Measurements from ENCODE around the gene FOXP4.

FOXP4 gene

DNA sequence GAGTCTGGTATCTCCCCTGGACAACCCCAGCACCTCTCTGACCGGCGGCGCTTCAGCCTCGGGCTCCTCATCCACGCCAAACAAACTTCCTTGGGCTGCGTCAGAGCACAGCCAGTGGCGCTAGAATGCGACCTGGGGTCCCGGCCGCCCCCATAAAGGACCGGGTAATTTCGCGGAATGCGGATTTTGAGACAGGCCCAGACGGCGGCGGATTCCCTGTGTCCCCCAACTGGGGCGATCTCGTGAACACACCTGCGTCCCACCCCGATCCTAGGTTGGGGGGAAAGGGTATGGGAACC lies 1.6 kb downstream of the FOXP4 start:
- DNase-seq (ENCODE audit: low spot score) = no peak

DNA sequence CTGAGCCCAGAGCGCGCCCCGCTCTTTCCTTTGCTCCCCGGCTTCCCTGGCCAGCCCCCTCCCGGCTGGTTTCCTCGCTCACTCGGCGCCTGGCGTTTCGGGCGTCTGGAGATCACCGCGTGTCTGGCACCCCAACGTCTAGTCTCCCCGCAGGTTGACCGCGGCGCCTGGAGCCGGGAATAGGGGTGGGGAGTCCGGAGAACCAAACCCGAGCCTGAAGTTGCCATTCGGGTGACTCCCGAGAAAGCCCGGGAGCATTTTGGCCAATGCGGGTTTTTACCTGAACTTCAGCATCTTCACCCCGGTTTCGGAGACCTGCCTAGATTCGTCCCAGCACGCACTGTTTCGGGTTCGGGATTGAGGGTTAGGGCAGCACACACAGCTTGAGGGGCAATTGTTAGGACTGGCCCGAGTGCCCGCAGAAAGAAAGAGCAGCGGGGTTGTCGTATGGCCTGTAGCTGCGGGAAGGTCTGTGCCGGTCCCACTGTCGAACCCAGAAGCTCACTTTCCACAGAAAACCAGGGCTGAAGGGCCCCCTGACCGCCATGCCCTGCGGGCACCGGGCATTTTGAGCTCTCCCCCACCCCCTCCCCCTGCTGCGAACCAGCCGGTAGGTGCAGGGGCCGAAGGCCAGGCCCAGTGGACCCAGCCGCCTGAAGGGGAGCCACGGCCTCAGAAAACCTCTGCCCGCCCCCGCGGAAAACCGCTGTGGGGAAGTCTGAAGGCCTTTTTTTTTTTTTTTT lies 2.1 kb downstream of the FOXP4 start:
- DNase-seq (ENCODE audit: low spot score) = no peak

DNA sequence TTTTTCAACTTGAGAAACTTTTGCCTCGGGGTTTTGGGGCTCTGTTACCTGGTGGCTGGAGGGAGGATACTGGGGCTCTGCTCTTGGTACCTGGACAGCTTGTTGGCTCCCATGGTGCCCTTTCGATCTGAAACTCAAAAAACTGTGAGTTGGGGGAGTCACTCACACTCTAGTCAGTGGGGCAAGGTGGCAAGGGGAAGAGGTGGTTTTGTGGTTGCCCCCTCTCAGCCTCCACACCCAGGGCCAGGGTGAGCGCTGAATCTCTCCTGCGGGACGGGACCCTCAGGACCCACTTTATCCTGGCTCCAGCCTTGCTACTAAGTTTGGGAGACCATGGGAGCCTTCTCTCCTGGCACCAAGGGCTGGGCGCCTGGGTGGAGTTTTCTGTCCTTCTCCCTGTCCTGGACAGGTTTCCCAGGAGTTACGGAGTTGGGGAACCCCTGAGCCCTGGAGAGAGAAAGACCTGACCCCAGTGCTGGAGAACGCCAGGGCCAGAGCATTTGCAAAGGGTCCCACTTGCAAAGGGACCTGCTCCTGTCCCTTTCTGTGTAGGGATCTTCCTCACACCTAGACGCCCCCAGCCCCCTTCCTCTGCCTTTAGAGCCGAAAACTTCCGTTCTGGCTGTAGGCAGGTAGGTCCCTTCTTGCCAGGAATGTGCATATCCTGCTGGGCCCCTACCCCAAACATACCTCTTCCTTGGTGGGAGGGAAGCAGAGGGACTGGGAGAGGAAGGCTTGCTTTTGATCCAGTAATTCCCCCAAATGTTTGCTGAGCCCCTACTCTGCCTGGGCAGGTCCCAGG lies 2.9 kb downstream of the FOXP4 start:
- DNase-seq (ENCODE audit: low spot score) = no peak

DNA sequence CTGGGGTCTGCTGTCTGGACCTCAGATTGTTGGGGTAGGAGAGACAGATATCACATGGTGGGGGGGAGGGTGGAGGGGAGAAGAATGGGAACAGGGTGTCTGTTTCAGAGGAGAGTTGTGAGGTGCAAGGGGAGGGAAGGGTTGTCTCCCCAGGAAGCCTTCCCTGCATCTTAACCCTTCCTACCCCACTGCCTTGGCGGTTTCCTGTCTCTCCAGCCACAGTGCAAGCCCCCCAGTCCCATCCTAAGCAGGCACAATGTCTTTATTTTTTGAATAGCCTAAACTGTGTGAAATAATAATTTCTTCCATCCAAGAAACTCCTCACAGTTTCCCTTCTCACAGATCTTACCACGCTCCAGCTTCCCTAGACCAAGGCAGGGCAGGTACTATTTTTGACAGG lies 3.5 kb downstream of the FOXP4 start:
- no peak for DNase-seq (ENCODE audit: low spot score)

DNA sequence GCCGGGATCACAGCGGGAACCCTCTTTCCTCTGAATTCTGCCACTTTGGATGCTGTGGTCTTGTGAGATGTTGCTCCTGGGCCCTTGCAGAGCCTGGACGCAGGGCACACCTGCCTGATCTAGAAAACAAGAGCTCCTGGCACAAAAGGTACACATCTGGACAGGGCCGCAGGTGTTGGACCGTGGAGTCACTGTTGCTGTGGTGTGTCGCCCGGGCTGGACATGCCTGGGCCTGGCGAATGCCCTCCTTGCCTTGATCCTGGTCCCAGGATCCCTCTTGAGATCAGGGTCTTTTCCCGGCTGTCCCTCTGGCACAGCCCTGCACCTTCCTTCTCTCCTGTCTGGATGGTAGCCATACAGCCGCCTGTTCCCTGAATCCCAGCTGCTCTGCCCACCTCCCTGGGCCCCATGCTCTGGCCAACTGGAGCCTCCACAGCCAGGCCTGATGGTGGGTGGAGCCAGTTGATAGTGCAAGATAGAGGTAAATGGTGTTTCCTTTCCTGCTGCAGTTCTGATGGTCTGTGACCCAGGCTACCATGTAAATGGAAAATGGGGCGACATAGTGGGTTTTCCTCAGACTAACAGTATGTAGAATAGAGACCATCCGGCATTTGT lies 5.0 kb downstream of the FOXP4 start:
- no peak for DNase-seq (ENCODE audit: low spot score)

DNA sequence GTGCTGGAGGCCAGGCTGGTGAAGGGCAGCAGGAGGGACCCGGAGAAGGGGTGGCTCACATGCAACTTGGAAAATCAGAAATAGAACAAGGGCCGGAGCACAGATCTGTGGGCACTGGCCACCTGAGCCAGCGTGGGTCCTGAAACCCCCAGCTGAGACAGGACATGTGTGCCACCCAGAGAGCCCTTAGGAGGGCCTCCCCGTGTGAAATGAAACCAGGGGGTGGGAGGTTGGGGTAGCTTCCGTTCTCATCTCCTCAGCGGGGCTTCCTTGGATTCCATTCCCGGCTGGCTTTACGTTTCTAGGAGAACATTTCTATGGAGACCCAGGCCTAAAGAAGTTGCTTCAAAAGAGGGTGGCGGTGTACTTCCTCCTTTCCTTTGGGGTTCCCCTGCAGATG lies 5.7 kb downstream of the FOXP4 start:
- DNase-seq (ENCODE audit: low spot score) = no peak

DNA sequence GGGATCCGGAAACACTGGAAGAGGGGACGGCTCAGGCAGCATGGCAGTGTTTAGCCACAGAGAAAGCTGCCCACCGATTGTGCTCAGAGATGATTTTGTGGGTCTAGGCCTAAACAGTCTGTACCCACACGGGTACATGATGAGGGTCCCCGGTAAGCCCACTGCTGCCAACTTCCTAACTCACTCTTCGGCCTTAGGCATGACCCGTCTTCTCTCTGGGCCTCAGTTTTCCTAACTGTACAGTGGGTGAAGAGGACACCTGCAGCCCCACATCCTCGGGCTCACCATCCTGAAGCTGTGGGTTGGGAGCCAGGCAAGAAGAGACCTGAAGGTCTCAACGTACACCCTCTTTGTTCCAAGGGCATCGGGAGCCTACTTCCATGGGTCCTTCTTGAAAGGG lies 6.5 kb downstream of the FOXP4 start:
- no peak for DNase-seq (ENCODE audit: low spot score)

DNA sequence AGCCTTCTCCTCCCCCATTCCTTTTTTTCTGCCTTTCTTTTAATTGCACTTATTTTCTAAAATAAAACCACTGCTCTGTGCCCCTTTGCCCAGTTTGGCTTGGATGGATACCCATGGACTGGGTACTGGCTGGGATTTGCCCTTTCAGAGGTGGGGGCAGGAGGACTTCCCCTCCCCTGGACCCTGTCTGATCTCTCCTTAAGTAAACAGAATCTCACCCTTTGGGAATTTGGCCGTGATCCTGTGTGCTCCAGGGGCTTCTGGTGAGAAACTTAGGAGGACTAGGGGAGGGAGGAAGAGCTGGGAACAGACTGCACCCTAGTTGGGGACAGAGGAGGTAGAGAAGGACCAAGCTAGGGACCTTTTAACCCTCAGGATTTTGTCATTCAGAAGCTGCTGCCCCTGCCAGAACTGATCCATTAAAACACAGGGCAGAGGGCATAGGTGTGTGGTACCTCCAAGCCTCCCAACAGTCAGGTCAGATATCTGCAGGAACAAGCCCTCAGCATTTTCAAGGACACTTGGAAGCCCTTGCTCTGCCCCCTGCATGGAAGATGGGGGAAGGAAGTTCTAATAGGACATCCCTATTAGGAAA lies 7.3 kb downstream of the FOXP4 start:
- DNase-seq (ENCODE audit: low spot score) = no peak

DNA sequence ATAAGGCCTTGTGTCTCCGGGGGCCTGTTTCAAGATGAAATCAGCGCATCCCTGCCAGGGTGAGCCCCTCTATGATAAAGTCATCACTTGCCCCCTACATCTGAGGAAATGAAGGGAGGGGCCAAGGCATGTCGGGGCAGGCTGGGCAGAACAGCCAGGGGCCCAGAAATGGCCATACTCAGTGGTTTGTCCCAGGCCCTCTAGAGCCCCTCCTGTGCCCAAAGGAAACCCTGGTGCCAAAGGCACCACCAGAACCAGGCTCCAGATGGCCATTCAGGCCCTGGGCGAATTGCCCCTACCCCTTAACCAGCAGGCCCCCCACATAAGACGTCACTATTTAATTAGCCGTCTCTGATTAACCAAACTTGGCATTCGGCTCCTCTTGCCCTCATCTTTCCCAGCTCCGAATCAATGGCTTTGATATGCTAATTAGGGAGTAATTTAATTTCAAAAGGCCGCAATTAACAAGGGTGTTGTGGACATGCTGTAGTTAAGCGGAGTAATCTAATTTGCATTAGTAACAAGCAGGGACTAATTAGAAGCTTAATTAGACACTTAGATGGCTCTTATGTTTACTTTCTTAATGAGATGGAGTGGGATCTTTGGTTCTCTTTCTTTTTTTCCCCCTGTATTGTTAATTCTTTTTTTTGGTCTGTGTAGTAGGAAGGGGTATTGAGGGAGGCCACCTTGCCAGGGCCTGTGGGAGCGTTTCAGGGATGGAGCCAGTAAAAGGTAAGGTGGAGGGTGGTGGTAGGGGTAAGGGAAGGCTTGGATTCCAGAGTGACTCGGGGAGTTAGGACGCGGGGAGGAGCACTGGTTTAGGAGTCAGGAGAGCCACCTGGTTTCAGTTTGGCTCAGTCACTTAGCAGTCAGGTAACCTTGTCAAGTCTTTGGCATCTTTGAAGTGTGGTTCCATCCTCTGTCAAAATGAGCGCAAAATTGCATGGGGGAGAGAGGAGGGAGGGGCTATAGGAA lies 9.4 kb downstream of the FOXP4 start:
- DNase-seq (ENCODE audit: low spot score) = no peak

DNA sequence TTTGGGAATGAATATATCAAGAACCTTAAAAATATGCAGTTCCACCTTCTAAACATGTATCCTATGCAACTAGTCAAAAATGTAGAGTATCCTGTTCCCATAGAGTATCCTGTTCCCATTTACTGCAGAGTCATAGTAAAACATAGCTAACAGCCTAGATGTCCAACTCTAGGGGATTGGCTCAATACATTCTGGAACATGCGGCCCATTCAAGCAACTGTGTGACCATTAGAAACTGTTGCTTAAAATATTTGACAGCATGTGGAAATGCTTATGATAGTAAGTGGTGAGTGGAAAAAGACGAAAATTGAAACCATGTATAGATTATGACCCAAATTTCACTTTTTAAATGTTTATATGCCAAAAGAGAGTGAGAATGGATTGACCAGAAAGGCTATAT lies 11.2 kb downstream of the FOXP4 start:
- DNase-seq (ENCODE audit: low spot score) = no peak

DNA sequence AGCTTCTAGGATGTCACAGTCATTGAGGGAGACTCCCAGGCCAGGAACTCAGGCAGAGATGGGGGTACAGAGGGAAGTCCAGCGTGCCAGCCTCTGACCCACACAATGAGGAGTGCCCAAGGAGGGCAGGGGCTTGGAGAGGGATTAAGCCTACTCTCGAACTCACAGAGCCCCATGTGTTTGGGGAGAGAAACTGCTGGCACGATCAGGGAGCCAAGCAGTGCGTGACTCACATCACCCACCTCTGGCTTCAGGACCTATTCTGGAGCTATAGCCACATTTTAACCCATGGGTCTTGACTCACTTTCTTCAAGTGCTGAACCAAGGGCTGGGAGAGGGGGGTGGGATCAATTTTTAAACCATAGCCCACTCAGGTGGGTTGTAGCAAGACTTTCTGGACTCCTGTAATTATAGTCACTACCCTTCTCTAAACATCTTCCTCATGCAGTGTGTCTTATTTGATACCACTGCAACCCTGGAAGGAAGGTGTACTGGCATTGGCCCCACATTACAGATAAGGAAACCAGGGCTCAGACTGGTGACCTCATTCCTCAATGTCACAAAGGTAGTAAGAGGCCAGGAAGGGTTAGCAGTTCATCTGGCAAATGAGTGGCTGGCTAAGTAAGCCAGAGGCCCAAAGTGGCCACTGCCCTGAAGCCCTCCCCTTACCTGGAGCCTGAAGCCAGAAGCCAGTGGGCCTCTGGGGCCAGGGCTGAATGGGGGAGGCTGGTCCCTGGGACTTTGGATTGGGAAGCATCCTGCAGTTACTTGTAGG lies 12.0 kb downstream of the FOXP4 start:
- DNase-seq (ENCODE audit: low spot score) = no peak

DNA sequence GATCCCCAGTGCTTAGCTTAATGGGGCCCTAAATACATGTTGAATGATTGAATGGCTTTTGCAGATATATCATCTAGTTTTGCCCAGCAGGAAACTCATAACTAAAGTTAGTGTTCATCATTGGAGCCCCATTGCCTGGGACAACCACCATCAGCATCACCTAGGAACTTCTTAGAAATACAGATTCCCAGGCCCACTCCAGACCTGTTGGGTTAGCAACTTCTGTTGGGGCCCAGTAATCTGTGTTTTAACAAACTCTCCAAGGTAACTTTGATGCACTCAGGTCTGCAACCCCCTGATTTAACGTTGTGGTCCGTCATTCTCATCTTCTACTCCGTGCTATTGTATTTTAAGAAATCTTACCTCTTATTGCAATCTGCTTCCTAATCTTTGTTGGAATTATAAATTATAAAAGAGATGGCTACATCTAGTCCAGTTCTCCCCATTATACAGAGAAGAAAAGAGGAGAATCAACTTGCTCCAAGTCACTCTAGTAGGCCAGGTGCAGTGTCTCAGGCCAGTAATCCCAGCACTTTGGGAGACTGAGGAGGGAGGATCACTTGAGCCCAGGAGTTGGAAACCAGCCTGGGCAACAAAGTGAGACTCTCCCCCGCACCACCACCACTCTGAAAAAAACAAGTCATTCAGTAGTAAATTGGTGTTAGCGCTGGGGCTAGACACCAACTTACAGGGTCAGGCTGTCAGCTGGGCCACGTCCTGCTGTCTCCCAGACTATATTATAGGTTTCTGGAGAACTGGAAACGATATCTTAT lies 13.7 kb downstream of the FOXP4 start:
- DNase-seq (ENCODE audit: low spot score) = no peak

DNA sequence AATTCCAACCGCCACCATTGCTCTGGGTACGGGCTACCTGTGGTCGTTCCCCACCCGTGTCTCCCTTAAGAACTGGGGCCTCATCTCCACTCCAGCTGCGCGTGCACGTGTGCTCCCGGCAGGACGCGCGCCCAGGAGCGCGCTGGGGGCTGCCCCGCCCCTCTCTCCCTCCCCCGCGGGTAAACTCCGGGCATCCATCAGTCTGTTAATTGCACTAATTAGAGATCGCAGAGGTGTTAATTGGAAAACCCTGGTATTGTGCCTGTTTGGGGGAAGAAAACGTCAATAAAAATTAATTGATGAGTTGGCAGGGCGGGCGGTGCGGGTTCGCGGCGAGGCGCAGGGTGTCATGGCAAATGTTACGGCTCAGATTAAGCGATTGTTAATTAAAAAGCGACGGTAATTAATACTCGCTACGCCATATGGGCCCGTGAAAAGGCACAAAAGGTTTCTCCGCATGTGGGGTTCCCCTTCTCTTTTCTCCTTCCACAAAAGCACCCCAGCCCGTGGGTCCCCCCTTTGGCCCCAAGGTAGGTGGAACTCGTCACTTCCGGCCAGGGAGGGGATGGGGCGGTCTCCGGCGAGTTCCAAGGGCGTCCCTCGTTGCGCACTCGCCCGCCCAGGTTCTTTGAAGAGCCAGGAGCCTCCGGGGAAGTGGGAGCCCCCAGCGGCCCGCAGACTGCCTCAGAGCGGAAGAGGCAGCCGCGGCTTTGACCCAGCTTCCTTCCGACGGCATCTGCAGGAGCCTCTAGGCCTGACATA lies 14.4 kb downstream of the FOXP4 start:
- peak; percentile 53 for DNase-seq (ENCODE audit: low spot score)

DNA sequence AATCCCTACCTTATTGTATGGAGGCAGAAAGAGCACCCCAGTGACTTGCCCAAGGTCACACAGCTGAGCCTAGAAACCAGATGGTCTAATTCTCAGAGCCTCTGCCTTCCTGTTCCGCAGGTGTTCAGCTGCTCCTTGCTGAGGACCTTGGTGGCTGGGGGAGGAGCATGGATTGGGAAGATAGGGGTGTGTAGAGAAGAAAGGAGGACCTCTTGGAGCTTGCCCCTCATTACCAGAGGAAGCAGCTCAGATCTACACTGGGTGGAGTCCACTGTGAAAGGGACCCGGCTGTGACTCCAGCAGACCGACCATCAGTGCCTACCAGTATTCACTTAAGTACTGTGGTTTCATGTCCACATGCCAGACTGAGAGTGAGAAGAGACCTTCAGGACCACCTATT lies 15.2 kb downstream of the FOXP4 start:
- DNase-seq (ENCODE audit: low spot score) = no peak

DNA sequence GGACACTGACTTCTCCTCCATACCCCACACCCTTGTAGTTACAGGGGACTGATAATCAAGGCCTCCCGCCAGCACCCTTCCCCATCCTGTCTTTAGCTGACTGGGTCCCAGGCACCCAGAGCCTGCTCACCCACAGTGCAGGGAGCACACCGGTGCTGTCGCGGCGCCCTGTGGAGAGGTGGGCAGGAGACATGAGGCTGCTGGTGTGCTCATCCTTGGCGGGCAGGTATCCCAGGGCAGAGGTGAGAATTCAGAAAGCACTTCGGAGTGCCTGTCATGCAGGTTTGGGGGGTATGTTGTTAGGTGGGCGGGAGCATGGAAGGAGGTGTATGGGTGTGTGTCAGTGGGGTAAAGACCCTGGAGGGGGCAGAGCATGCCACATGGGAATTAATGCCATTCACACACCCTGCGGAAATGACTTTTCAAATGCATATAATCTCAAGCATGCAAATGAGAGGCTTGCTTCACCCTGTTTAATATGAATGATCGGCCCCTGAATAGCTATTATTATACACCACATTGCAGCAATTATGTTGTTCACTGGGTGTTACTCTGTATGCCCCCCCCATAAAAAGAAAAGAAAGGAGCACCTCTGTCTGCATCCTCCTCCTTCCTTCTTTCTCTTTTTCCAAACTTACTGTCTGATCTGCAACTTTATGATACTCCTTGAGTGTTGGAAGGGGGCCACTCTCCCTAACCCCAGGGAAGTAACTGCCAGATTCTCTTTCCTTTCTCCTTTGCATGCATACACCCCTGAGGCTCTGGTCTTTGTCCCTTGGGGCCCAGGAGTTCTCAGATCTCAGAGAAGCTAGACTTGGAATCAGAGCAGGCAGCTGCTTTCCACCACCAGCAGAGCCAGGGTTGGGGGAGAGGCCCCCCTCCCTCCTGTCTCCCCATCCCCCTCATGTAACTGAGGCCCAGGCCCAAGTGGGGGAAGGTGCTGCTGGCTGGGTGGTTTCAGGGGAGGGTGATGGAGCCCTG lies 16.0 kb downstream of the FOXP4 start:
- DNase-seq (ENCODE audit: low spot score) = no peak

DNA sequence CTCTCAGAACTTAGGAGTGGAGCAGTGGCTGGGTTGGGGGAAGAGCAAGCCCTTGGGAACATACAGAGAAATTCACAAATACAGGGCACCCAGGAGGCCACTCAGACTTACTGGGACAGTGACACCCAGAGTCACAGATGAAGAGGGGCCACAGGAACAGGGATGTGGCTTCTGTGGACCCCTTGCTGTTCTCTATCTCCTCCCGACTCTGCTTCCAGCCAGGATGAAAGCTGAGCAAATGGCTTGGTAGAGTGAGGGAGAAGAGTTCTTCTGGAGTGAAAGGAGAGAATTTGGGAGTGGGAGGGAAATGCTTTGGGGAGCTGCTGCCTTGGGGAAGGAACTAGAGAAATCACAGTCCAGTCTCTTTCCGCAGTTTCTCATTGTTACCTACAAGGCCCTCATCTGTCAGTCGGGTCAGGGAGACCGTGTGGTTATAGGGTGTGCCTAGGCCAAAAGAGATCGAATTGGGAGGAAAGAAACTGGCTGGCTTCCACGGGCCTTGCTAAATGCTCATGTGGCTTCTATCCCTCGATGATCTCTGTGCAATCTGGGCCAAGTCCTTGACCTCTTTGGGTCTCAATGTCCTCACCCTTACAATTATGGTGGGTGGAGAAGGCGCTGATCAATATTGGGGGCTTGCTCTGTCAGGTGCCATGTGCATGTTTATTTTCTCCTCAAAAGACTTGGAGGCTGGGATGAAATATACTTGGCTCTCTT lies 17.0 kb downstream of the FOXP4 start:
- no peak for DNase-seq (ENCODE audit: low spot score)

DNA sequence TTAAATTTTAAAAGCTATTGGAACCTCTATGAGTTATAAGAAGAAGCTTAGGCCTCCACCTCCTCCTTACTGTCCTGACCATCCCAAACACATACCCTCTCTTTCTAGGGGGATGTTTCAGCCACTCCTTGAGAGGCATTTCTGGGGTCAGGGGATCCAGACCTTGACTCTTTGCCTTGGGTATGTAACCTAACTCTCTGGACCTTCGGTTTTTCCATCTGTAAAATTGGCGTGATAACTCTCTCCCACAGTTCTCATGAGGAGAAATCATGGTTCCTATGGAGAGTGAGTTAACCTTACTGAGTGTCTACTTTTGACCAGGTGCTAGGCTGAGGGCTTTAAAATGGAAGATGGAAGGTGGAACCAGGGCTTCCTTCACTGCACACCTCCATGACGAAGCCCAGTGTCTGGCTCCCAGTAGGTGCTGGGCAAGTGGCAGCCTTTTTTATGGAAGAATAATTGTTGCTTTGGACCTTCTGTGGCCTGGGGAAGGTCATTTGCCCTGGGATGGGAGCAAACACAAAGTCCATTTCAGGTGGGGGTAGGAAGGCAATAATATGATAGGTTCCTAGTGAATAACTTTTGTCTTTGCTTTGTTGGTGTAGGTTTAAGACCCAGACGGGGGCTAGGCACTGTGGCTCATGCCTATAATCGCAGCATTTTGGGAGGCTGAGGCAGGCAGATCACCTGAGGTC lies 18.4 kb downstream of the FOXP4 start:
- DNase-seq (ENCODE audit: low spot score) = no peak
